Endothelial cell of umbilical vein (primary cell): ENCODE results near the gene FPGS.

Experiments used
- CTCF ChIP-seq, 2 donors: IDR thresholded peaks; 1 replicate in 1 of 2; 2 replicates in 1 of 2; pipeline ENCODE4 v1.5.1; 2011; ENCODE audit warnings: low read length in 2 of 2, mild to moderate bottlenecking in 2 of 2, moderate library complexity in 2 of 2, control low read depth in 1 of 2, inconsistent platforms in 1 of 2, low read depth in 1 of 2; ENCODE audit not compliant: insufficient read depth in 1 of 2; ENCODE audit errors: extremely low read depth in 1 of 2
- EZH2 ChIP-seq: IDR thresholded peaks from 2 replicates; pipeline ENCODE4 v1.6.1; 2012; ENCODE audit warnings: borderline replicate concordance, low read depth, mild to moderate bottlenecking, moderate library complexity, low read length, inconsistent platforms; ENCODE audit not compliant: severe bottlenecking
- FOS ChIP-seq: IDR thresholded peaks from 2 replicates; pipeline ENCODE4 v1.6.1; 2011; ENCODE audit warnings: mild to moderate bottlenecking, low read length, moderate library complexity, borderline replicate concordance; ENCODE audit not compliant: insufficient read depth
- GATA2 ChIP-seq: IDR thresholded peaks from 2 replicates; pipeline ENCODE4 v1.7.0; 2011; ENCODE audit warnings: low read depth, mild to moderate bottlenecking, moderate library complexity, mixed read lengths, low read length; ENCODE audit not compliant: insufficient read length, insufficient read depth
- MAX ChIP-seq: IDR thresholded peaks from 2 replicates; pipeline ENCODE4 v1.6.1; 2011; ENCODE audit not compliant: insufficient read depth, insufficient read length
- POLR2A ChIP-seq: IDR thresholded peaks from 2 replicates; pipeline ENCODE4 v1.6.1; 2012; ENCODE audit warnings: low read depth, mild to moderate bottlenecking, control low read depth, low read length
- POLR2AphosphoS5 ChIP-seq: IDR thresholded peaks from 2 replicates; pipeline ENCODE4 v1.6.1; 2012; ENCODE audit warnings: low read depth, mild to moderate bottlenecking, control low read depth, low read length, moderate library complexity; ENCODE audit not compliant: insufficient read depth

GRCh38 chr9:127848756-127849504, 46.2 kb downstream of the FPGS start:
- TF ChIP-seq CTCF (IDR thresholded peaks at IDR 0.05; ENCODE audit: extremely low read depth in 1 of 2, insufficient read depth in 1 of 2, low read depth in 1 of 2, low read length in 2 of 2) = no peak
- no peak for TF ChIP-seq POLR2A
- TF ChIP-seq EZH2 = no peak
- peak; percentile 13 for TF ChIP-seq POLR2AphosphoS5
- TF ChIP-seq MAX = no peak
- TF ChIP-seq FOS = no peak
- no peak for TF ChIP-seq GATA2
